Neural cell (in vitro differentiated cells): ENCODE data around the gene CHI3L1. TPM values are rescaled to one million over a fixed set of nuclear protein-coding genes. Genes with fewer than 3 reads are reported as not detected.

Source experiments
- H2AFZ ChIP-seq: fragments of 200-600, 300-800 bp; sonication (generic), shearing (Covaris generic); 2 replicates; pipeline ENCODE4 v1.6.0; 2014; ENCODE audit warnings: low read depth, mild to moderate bottlenecking, antibody characterized with exemption, low read length, moderate library complexity
- H3F3A ChIP-seq: fragments of 200-600 bp; shearing (Covaris generic); 2 replicates; pipeline ENCODE4 v1.6.1; 2016; ENCODE audit warnings: mild to moderate bottlenecking, moderate library complexity, mixed read lengths, antibody characterized with exemption, low read length; ENCODE audit not compliant: insufficient read depth, poor library complexity, severe bottlenecking
- H3K27ac ChIP-seq: fragments of 200-600, 300-800 bp; sonication (generic), shearing (Covaris generic); 2 replicates; pipeline ENCODE4 v1.5.1; 2014; ENCODE audit warnings: mild to moderate bottlenecking, low read length, moderate library complexity
- H3K27me3 ChIP-seq: fragments of 300-800, 200-600 bp; sonication (generic), shearing (Covaris generic); 2 replicates; pipeline ENCODE4 v1.6.0; 2014; ENCODE audit warnings: mild to moderate bottlenecking, low read depth, low read length, moderate library complexity; ENCODE audit not compliant: insufficient read depth
- H3K36me3 ChIP-seq: fragments of 300-800, 200-600 bp; sonication (generic), shearing (Covaris generic); 2 replicates; pipeline ENCODE4 v1.5.1; 2014; ENCODE audit warnings: mild to moderate bottlenecking, antibody characterized with exemption, low read length, moderate library complexity; ENCODE audit not compliant: insufficient read depth
- H3K4me2 ChIP-seq: fragments of 300-800, 200-600 bp; sonication (generic), shearing (Covaris generic); 2 replicates; pipeline ENCODE4 v1.6.0; 2014; ENCODE audit warnings: mild to moderate bottlenecking, low read length
- H3K4me3 ChIP-seq: fragments of 300-800, 200-600 bp; sonication (generic), shearing (Covaris generic); 2 replicates; pipeline ENCODE4 v1.5.1; 2014; ENCODE audit warnings: mild to moderate bottlenecking, low read length, moderate library complexity
- H3K79me2 ChIP-seq: fragments of 200-600 bp; shearing (Covaris generic); replicated peaks from 2 replicates; pipeline ENCODE4 v1.6.0; 2014; ENCODE audit warnings: mild to moderate bottlenecking, low read length, moderate library complexity; ENCODE audit not compliant: insufficient read depth
- H3K9ac ChIP-seq: fragments of 300-800, 200-600 bp; sonication (generic), shearing (Covaris generic); 2 replicates; pipeline ENCODE4 v1.6.1; 2016; ENCODE audit warnings: mild to moderate bottlenecking, low read length, mixed read lengths
- H3K9me2 ChIP-seq: fragments of 200-600 bp; shearing (Covaris generic); 2 replicates; pipeline ENCODE4 v1.6.1; 2016; ENCODE audit warnings: mild to moderate bottlenecking, low read length, mixed read lengths; ENCODE audit not compliant: insufficient read depth
- H3K9me3 ChIP-seq: fragments of 200-600, 300-800 bp; sonication (generic), shearing (Covaris generic); 2 replicates; pipeline ENCODE4 v1.6.1; 2016; ENCODE audit warnings: mild to moderate bottlenecking, mixed run types, low read length, moderate library complexity, mixed read lengths
- H4K20me1 ChIP-seq: fragments of 200-600 bp; shearing (Covaris generic); 2 replicates; pipeline ENCODE4 v1.6.1; 2016; ENCODE audit warnings: mild to moderate bottlenecking, mixed run types; ENCODE audit not compliant: insufficient read depth
- CTCF ChIP-seq: fragments of 450-650 bp; IDR thresholded peaks from 2 replicates; pipeline ENCODE4 v1.5.1; 2014; ENCODE audit warnings: antibody characterized with exemption, mild to moderate bottlenecking, moderate library complexity; ENCODE audit not compliant: poor library complexity, severe bottlenecking
- EP300 ChIP-seq: fragments of 450-650 bp; conservative IDR thresholded peaks from 2 replicates; pipeline ENCODE4 v1.6.1; 2014; ENCODE audit warnings: antibody characterized with exemption, mild to moderate bottlenecking, moderate library complexity; ENCODE audit not compliant: poor library complexity, severe bottlenecking
- EZH2 ChIP-seq: fragments of 200-600, 300-800 bp; shearing (Covaris generic), sonication (generic); IDR thresholded peaks from 2 replicates; pipeline ENCODE4 v1.6.1; 2014; ENCODE audit warnings: antibody characterized with exemption, low read length, borderline replicate concordance, mild to moderate bottlenecking; ENCODE audit not compliant: insufficient read depth, poor library complexity, severe bottlenecking
- MXI1 ChIP-seq: fragments of 450-650 bp; conservative IDR thresholded peaks from 2 replicates; pipeline ENCODE4 v1.6.1; 2014; ENCODE audit warnings: antibody characterized with exemption, mild to moderate bottlenecking; ENCODE audit not compliant: poor library complexity, severe bottlenecking
- POLR2AphosphoS5 ChIP-seq: IDR thresholded peaks from 2 replicates; pipeline ENCODE4 v1.6.1; 2012
- RAD21 ChIP-seq: fragments of 450-650 bp; conservative IDR thresholded peaks from 2 replicates; pipeline ENCODE4 v1.6.1; 2014; ENCODE audit warnings: antibody characterized with exemption, mild to moderate bottlenecking, moderate library complexity
- REST ChIP-seq: IDR thresholded peaks from 2 replicates; pipeline ENCODE4 v1.6.1; 2012; ENCODE audit warnings: borderline replicate concordance
- SMC3 ChIP-seq: fragments of 450-650 bp; conservative IDR thresholded peaks from 2 replicates; pipeline ENCODE4 v1.6.1; 2014; ENCODE audit warnings: antibody characterized with exemption, mild to moderate bottlenecking, moderate library complexity; ENCODE audit not compliant: poor library complexity
- TAF1 ChIP-seq: IDR thresholded peaks from 2 replicates; pipeline ENCODE4 v1.6.1; 2012; ENCODE audit warnings: low read depth
- polyA plus RNA-seq: library from polyadenylated mRNA; depleted of rRNA; stranded (reverse); fragments of >200 nt; gene quantifications from 2 replicates; pipeline ENCODE4 v1.2.3, GENCODE V29; 2014

CHI3L1 gene
- polyA plus RNA-seq, 1 donor from 2014 or later, result not detected

GRCh38 chr1:203178821-203179666, 7.5 kb downstream of the CHI3L1 start:
- TF ChIP-seq CTCF, result no peak
- no peak for TF ChIP-seq REST
- TF ChIP-seq RAD21, result no peak
- TF ChIP-seq EZH2, result no peak
- no peak for TF ChIP-seq POLR2AphosphoS5
- no peak for TF ChIP-seq EP300
- TF ChIP-seq MXI1, result no peak
- TF ChIP-seq SMC3, result no peak
- TF ChIP-seq TAF1, result no peak
- Histone ChIP-seq H4K20me1 (no peaks in the 10 kb centered on the region), H3K27ac (no peak overlapping the region), H3K36me3 (no peaks in the 10 kb centered on the region), H2AFZ (no peak overlapping the region), H3K27me3 (no peaks in the 10 kb centered on the region), H3K9me2 (no peaks in the 10 kb centered on the region), H3K79me2 (no peaks in the 10 kb centered on the region), H3K9ac (no peak overlapping the region), H3K4me3 (no peak overlapping the region), H3K9me3 (no peaks in the 10 kb centered on the region), H3K4me2 (no peak overlapping the region), H3F3A (no peaks in the 10 kb centered on the region)

GRCh38 chr1:203178083-203178482, 8.4 kb downstream of the CHI3L1 start:
- no peak overlapping the region for H3K9ac ChIP-seq
- no peak overlapping the region for H3K27ac ChIP-seq
- no peaks in the 10 kb centered on the region for H4K20me1 ChIP-seq
- no peak for TF ChIP-seq EP300
- TF ChIP-seq REST, result no peak
- no peaks in the 10 kb centered on the region for H3F3A ChIP-seq
- H3K9me3 ChIP-seq, result no peaks in the 10 kb centered on the region
- H3K27me3 ChIP-seq, result no peaks in the 10 kb centered on the region
- H3K36me3 ChIP-seq, result no peaks in the 10 kb centered on the region
- H3K4me2 ChIP-seq, result no peak overlapping the region
- no peak overlapping the region for H2AFZ ChIP-seq
- H3K79me2 ChIP-seq, result no peaks in the 10 kb centered on the region
- no peaks in the 10 kb centered on the region for H3K9me2 ChIP-seq
- H3K4me3 ChIP-seq, result no peak overlapping the region
